Tibial artery (tissue), 4 donors: ENCODE data around the gene TRMT10B.

Source experiments
- DNase-seq, 2 donors: peaks; one replicate each; pipeline ENCODE4 v3.0.0-alpha.2; 2019
- H3K27ac ChIP-seq, 2 donors: fragments of 200-600 bp; sonication (generic) in 1 of 2; 1 replicate in 1 of 2; 2 replicates in 1 of 2; pipeline ENCODE4 v1.5.1; 2018 to 2019; ENCODE audit warnings: mild to moderate bottlenecking in 1 of 2
- H3K27me3 ChIP-seq, 2 donors: fragments of 200-600 bp; sonication (generic) in 1 of 2; one replicate each; pipeline versions ENCODE4 v1.5.1 to v1.6.0; 2016 to 2019
- H3K36me3 ChIP-seq, 3 donors: fragments of 200-600 bp; sonication (generic) in 2 of 3; one replicate each; pipeline ENCODE4 v1.5.1; 2016 to 2019; ENCODE audit warnings: mild to moderate bottlenecking in 2 of 3
- H3K4me1 ChIP-seq, 4 donors: fragments of 200-600 bp; sonication (generic) in 2 of 4; 1 replicate in 3 of 4; 2 replicates in 1 of 4; pipeline ENCODE4 v1.5.1; 2016 to 2019
- H3K4me3 ChIP-seq, 2 donors: fragments of 200-600 bp; sonication (generic) in 1 of 2; 1 replicate in 1 of 2; 2 replicates in 1 of 2; pipeline ENCODE4 v1.5.1; 2018 to 2019; ENCODE audit warnings: mild to moderate bottlenecking in 2 of 2
- H3K9me3 ChIP-seq, 3 donors: fragments of 200-600 bp; sonication (generic) in 1 of 3; one replicate each; pipeline ENCODE4 v1.5.1; 2016 to 2019
- intact Hi-C: fragments of 100-400 bp; cut with DNase I; formaldehyde crosslinking; loops from one replicate; pipeline ENCODE4 v1.15.0; 2023; ENCODE audit warnings: low total_unique reads
- TF ChIP-seq, protein P1 (sequence below), 2 experiments: fragments of 200-600 bp in 1 of 2; fragments of 450-650 bp in 1 of 2; IDR thresholded peaks; one replicate each; pipeline ENCODE4 v1.5.1; 2017 to 2019; ENCODE audit warnings: antibody characterized with exemption in 2 of 2, mild to moderate bottlenecking in 1 of 2, moderate library complexity in 1 of 2

TRMT10B gene

DNA sequence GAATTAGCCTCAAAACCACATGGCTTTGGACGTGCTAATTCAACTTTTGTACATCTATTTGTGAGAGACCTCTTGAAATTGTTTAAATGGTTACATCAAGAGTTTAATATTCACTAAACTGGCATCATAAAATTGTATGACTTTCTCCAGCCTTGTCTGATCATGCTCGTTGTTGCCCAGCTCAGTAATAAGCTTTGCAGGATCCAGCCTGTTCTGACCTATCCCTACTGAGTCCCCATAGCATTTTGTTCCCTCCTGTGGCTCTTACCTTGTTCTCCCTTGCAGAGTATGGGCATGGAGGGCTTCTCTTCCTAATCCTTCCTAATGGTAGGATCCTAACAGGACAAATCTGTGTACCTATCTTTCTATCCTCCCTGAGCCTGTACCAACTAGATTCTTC, 24.9 kb downstream of the TRMT10B start:
- Histone ChIP-seq H3K36me3 (peaks cover 47 to 90% (median 76%) of the 10 kb centered on the region in 3 donors), H3K9me3 (no peaks in the 10 kb centered on the region), H3K4me1 (peaks cover 0 to 15% (median 4%) of the 10 kb centered on the region in 4 donors), H3K27ac (no peak overlapping the region), H3K4me3 (no peak overlapping the region), H3K27me3 (no peaks in the 10 kb centered on the region)
- intact Hi-C loops: no loop called here
- no peak for DNase-seq
- TF ChIP-seq, protein P1, sequence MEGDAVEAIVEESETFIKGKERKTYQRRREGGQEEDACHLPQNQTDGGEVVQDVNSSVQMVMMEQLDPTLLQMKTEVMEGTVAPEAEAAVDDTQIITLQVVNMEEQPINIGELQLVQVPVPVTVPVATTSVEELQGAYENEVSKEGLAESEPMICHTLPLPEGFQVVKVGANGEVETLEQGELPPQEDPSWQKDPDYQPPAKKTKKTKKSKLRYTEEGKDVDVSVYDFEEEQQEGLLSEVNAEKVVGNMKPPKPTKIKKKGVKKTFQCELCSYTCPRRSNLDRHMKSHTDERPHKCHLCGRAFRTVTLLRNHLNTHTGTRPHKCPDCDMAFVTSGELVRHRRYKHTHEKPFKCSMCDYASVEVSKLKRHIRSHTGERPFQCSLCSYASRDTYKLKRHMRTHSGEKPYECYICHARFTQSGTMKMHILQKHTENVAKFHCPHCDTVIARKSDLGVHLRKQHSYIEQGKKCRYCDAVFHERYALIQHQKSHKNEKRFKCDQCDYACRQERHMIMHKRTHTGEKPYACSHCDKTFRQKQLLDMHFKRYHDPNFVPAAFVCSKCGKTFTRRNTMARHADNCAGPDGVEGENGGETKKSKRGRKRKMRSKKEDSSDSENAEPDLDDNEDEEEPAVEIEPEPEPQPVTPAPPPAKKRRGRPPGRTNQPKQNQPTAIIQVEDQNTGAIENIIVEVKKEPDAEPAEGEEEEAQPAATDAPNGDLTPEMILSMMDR (IDR thresholded peaks at IDR 0.05): no peak

DNA sequence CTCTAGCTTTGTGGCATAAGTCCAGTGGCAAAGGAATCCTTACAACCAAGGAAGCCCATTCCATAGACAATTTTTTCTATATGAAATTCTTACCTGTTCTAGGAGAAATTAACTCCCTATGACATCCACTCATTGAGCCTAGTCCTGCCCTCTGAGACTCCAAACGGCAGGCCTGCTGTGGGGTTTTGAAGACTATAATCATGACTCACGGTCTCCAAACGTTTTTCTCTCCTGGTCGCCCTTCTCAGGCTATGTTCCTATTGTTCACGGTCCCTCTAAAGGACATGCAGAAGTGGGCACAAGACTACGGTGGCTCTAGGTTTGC, 30.6 kb downstream of the TRMT10B start:
- peaks cover 0 to 4% of the 10 kb centered on the region in 2 donors for H3K27me3 ChIP-seq
- intact Hi-C loops: loop anchor here (10.0 kb wide), 1 partner anchor 199 kb away; no protein-coding TSS in a partner anchor
- DNase-seq: no peak
- no peaks in the 10 kb centered on the region for H3K9me3 ChIP-seq
- H3K27ac ChIP-seq: peak overlapping the region; percentile 80 to 84
- peaks cover 0 to 28% (median 16%) of the 10 kb centered on the region in 4 donors for H3K4me1 ChIP-seq
- TF ChIP-seq, protein P1 (IDR thresholded peaks at IDR 0.05): no peak
- peak overlapping the region; percentile 74 to 98 for H3K4me3 ChIP-seq
- H3K36me3 ChIP-seq: peaks cover 26 to 42% (median 35%) of the 10 kb centered on the region in 3 donors

DNA sequence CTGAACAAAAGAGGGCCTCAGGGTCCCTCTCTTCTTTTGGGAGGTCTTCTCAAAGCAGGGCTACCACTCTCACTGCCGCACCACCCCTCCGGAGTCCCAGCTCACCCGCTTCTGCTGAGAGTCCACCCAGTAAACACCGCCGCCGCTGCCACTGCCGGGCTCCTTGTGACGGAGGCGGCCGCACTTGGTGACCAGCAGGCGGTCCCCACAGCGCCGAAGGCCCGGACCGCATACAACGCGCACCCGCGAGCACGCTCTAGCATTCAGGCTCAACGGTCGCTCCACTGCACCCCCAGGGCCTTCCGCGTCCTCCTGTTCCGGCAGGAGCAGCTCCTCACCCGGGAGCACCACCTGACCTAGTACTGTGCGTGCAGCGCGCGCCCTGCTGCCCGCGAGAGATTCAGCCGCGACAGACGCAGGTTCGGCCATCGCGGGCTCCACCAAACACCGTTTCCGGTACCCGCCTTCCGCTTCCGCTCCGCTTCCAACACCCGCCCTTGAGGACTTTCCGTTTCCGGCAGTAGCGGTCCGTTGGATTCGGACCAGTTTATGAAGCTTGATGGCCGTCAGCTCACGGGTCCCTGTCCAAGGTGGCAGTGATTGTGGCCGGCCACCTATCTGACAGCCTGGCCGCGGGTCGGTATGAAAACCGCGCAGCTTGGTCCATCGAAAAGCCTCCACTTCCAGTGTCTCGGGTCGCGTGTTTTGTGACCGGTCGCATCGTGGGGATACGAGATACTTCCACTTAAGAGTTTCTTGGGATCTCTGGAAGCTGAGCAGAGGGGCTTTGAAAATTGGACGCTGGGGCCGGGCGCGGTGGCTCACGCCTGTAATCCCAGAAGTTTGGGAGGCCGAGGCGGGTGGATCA, 31.2 kb downstream of the TRMT10B start, which contains the start of gene EXOSC3:
Gene EXOSC3, minus strand, starts transcription at position 449 of the 868 bp plus-strand sequence. Its CDS starts 20 bp downstream, at position 429.
- intact Hi-C loops: loop anchor here (10.0 kb wide), 1 partner anchor 200 kb away; no protein-coding TSS in a partner anchor
- Histone ChIP-seq H3K4me1 (peaks cover 0 to 28% (median 16%) of the 10 kb centered on the region in 4 donors), H3K4me3 (peak within 1 kb of the TSS; percentile 74 to 98), H3K36me3 (peaks cover 20 to 36% (median 32%) of the 10 kb centered on the region in 3 donors), H3K27me3 (peaks cover 0 to 4% of the 10 kb centered on the region in 2 donors), H3K9me3 (no peaks in the 10 kb centered on the region), H3K27ac (peak within 1 kb of the TSS; percentile 80 to 84)
- peak; percentile 85 to 92 for DNase-seq
- TF ChIP-seq, protein P1 (IDR thresholded peaks at IDR 0.05): no peak

DNA sequence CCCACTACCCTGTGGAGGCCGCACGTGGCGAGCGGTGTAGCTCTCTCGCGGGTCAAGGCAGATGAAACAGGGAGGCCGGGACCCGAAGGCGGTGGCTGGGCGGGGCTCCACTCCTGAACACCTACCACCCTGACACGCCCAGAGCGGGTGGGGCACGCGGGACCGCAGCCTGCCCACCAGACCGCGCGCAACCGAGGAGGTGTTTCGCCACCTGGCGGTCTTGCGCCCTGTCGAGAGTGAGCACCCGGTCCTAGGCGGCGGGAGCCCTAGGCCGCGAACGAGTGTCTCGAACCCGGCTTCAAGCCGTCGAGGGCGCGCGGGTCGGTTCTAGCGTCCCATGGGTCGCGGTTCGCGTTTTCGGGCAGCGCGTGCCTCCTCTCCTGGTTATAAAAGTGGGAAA, 33.5 kb downstream of the TRMT10B start:
- no peak for DNase-seq
- H3K27ac ChIP-seq: no peak overlapping the region
- intact Hi-C loops: loop anchor here (10.0 kb wide), 1 partner anchor 202 kb away; no protein-coding TSS in a partner anchor
- peaks cover 0 to 26% (median 16%) of the 10 kb centered on the region in 4 donors for H3K4me1 ChIP-seq
- no peaks in the 10 kb centered on the region for H3K9me3 ChIP-seq
- H3K27me3 ChIP-seq: peaks cover 0 to 4% of the 10 kb centered on the region in 2 donors
- TF ChIP-seq, protein P1 (IDR thresholded peaks at IDR 0.05): no peak
- H3K4me3 ChIP-seq: no peak overlapping the region
- H3K36me3 ChIP-seq: peaks cover 8 to 14% (median 10%) of the 10 kb centered on the region in 3 donors

DNA sequence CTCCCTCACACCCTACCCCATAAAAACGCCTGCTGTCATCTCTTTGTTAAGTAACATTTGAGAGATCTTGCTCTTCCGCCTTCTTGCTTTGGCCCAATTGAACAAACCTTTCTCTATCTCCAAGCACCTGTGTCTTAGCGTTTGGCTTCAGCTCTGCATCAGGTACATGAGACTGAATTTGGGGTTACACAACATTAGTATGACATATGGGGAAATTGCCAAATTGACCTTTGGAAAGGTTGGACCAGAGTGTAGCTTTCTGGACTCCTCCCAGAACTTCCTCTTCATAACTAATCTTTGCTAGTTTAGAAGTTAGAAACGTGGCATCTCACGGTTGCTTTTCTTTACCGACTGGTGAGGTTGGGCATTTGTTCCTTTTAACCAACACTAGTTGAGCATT, 34.7 kb downstream of the TRMT10B start:
- Histone ChIP-seq H3K4me1 (peaks cover 0 to 15% (median 13%) of the 10 kb centered on the region in 4 donors), H3K36me3 (peaks cover 0 to 3% (median 0%) of the 10 kb centered on the region in 3 donors), H3K27ac (no peak overlapping the region), H3K9me3 (no peaks in the 10 kb centered on the region), H3K27me3 (peaks cover 0 to 4% of the 10 kb centered on the region in 2 donors), H3K4me3 (no peak overlapping the region)
- DNase-seq: no peak
- intact Hi-C loops: loop anchor here (10.0 kb wide), 1 partner anchor 204 kb away; no protein-coding TSS in a partner anchor
- TF ChIP-seq, protein P1 (IDR thresholded peaks at IDR 0.05): no peak
